ENCODE measurements around the gene PLXNA4.

DNA sequence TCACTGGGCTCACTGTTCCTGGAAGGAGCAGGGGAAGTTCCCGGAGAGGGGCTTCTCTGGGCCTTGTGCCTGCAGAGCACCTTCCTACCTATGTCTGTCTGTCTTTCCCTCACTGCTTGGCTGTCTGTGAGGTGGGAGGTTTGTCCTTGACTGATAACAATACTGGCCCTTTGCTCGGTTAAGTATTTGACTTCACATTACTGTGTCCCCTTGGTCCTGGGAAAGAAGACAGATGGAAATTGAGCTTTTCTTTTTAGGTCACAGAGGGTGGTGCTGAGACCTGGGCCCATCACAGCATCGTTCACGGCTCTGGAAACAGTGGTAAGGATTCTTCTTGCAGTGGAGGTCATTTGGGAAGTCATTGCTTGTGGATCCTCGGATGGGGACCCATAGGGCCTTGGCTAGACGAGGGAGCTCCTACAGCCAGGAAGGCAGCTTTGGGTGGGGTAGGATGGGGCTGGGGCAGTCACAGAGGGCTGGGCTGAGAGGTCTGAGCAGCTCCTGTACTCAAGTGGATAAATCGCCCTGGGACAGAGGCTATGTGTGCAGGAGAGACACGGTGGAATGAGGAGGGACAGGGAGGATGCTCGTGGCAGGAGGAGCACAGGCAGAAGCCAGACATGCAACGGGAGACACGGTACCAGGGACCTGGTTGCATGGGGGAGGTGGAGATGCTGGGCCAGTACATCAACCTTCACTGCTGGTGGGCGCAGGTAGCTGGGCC is 450.2 kb downstream of the PLXNA4 start:
- TF ChIP-seq, protein P1, sequence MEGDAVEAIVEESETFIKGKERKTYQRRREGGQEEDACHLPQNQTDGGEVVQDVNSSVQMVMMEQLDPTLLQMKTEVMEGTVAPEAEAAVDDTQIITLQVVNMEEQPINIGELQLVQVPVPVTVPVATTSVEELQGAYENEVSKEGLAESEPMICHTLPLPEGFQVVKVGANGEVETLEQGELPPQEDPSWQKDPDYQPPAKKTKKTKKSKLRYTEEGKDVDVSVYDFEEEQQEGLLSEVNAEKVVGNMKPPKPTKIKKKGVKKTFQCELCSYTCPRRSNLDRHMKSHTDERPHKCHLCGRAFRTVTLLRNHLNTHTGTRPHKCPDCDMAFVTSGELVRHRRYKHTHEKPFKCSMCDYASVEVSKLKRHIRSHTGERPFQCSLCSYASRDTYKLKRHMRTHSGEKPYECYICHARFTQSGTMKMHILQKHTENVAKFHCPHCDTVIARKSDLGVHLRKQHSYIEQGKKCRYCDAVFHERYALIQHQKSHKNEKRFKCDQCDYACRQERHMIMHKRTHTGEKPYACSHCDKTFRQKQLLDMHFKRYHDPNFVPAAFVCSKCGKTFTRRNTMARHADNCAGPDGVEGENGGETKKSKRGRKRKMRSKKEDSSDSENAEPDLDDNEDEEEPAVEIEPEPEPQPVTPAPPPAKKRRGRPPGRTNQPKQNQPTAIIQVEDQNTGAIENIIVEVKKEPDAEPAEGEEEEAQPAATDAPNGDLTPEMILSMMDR (IDR thresholded peaks at IDR 0.05) = no peak
- TF ChIP-seq POLR2A (IDR thresholded peaks at IDR 0.05) = no peak

Data from gastroesophageal sphincter (tissue), 3 donors.